ENCODE measurements around the gene NDUFA13. TPM values are rescaled to one million over a fixed set of nuclear protein-coding genes. Genes with fewer than 3 reads are reported as not detected.

NDUFA13 gene
- 100 to 1,000 TPM; 299 to 304 TPM for total RNA-seq

DNA sequence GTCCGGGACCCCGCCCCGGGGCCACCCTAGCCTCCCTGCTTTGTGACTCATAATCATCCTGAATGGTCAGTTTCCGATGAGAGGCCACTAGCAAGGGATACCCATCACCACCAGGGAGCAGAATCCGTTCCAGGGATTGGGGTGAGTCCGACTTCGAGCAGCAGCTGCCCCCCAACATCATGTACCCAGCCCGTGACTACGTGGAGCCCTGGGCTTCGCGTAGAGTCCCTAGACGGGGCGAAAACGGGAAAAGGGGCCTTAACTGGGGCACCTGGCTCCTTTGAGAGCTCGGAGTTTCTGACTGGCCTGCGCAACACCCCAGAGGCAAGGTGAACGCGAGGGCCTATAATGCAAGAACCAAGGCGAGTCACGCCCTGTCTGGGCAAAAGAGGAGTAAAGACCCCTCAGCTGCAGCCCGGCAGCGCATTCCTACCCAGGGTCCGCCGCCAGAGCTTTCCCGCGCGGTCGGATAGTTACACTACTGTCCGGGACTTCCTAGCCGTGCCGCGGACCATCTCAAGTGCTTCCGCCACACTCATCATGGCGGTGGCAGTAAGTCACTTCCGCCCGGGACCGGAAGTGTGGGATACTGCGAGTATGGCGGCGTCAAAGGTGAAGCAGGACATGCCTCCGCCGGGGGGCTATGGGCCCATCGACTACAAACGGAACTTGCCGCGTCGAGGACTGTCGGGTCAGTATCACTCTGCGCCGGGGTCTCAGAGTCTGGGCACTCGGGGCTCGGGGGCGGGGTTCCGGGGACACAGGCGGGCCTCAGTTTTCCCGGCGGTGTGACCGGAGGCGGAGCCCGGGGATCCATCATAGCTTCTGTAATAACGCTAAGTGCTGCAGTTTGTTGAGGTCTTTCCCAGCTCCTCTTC is at the start of gene NDUFA13:
Gene NDUFA13, plus strand, starts transcription at position 584 of the 878 bp plus-strand sequence. Its CDS starts 14 bp downstream, at position 598.

DNA sequence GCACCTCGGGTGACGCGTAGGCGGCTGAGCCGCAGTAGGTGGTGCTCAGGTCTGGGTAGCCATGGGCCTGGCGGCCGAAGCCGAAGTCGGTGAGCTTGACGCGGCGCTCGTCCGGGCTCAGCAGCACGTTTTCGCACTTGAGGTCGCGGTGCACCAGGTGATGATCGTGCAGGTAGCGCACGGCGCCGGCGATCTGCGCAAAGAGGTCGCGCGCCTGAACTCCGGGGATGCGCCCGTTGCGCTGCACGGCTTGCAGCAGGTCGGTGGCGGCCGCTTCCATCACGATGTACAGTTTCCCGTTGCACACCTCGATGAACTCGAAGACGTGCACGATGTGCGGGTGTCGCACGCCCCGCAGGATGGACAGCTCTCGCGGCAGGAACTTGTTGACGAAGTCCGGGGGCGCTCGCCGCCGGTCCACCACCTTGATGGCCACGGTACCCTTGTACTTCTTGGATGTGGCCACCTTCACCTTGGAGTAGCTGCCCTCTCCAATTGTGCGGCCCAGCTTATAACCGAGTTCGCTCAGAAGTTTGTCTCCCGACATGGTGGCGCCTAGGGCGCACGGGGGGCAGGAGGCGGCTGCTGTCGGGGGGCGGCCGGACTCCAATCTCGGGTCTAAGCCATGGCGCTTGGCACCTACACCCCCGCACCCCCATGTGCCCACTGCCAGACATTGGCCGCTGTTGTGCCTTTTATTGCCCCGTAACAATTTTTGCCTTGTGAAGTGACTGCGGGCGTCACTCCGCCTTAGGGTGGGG is 964 bp upstream of the NDUFA13 start, which contains the start of gene TSSK6:
Gene TSSK6, minus strand, starts transcription at position 668 of the 761 bp plus-strand sequence. Its CDS starts 121 bp downstream, at position 547.

DNA sequence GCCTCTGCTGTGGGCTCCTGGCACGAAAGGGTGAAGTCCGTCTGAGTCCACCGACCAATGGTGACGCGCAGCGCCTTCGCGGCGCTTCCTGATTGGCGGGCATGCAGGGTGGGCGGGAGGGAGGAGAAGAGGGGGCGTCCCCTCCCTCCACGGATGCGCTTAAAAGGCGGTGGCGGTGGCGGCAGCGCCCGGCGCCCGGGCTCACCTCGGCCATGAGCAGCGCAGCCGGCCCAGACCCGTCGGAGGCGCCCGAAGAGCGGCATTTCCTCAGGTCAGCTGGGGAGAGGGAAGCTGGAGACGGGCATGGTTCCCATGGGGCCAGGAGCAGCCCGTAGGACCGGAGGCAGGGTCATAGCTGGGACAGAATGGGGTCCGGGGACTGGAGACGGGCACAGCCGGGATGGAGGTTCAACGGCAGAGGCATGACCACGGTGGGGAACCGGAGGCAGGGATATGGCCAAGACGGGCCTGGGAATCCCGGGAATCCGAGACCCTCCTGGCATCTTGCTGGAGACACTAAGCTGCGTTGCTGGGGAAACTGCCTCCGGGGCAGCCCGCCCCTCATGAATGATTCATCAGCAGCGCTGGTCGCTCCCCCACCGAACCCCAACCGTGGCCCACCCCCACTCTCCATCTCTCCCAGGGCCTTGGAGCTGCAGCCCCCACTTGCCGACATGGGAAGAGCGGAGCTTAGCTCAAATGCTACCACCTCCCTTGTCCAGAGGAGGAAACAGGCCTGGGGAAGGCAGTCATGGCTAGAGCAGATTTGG is 12.9 kb downstream of the NDUFA13 start, which contains the start of gene YJEFN3:
Gene YJEFN3, plus strand, starts transcription at position 191 of the 770 bp plus-strand sequence. Its CDS starts 22 bp downstream, at position 213.

DNA sequence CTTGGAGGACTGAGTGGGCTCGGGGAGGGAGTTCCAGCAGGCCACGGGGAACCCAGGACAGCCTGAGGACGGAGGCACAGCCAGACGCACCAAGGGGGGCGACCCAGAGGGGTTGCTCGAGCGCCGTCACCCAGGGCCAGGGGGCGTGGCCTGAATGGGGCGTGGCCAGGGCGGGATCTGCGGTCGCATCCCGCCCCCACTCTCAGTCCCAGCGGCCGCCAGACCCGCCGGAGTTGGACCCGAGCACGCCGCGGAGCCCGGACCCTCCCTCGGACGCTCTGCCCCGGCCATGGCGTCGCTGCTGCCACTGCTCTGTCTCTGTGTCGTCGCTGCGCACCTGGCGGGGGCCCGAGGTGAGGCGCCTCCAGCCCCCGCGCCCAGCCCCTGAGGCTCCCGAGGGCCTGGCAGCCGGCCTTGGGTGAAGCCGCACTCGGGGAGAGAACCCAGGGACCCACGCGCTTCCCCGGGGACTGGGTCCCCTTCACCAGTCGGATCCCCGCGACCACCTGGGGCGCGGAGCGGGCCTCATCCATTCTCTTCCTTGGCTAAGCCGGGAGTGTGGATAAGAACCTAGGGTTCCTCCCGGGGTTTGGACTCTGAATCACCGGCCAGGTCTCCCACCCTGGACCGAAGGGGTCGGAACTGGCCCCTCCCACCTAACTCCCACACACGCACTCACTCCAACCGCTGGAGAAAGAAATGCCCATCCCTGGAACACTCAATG is 22.2 kb downstream of the NDUFA13 start, which contains the start of gene CILP2:
Gene CILP2, plus strand, starts transcription at position 205 of the 724 bp plus-strand sequence. Its CDS starts 85 bp downstream, at position 290.

Other genes with a start within 250 kb of the NDUFA13 start
- not detected for gene TM6SF2, start 242.9 kb upstream of the NDUFA13 start, total RNA-seq
- gene SUGP1, start 195.7 kb upstream of the NDUFA13 start, total RNA-seq = 10 to 100 TPM; 63.3 to 71.0 TPM
- gene MAU2, start 195.4 kb upstream of the NDUFA13 start, total RNA-seq = 10 to 100 TPM; 76.9 to 83.5 TPM
- gene GATAD2A, start 110.5 kb upstream of the NDUFA13 start, total RNA-seq = 100 to 1,000 TPM; 130 to 139 TPM
- 1 to 10 TPM; 4.7 to 6.5 TPM for gene TSSK6, start 677 bp upstream of the NDUFA13 start, total RNA-seq
- gene YJEFN3, start 12.7 kb downstream of the NDUFA13 start, total RNA-seq = 10 to 100 TPM in 1 of 2 experiments, 1 to 10 TPM in 1; 7.8 to 10.5 TPM
- under 1 TPM; 0.10 to 0.17 TPM for gene CILP2, start 22.0 kb downstream of the NDUFA13 start, total RNA-seq
- gene PBX4, start 102.5 kb downstream of the NDUFA13 start, total RNA-seq = 10 to 100 TPM; 26.2 to 27.4 TPM
- 10 to 100 TPM; 42.1 to 44.8 TPM for gene LPAR2, start 112.0 kb downstream of the NDUFA13 start, total RNA-seq
- gene GMIP, start 127.4 kb downstream of the NDUFA13 start, total RNA-seq = 100 to 1,000 TPM; 107 to 111 TPM
- gene ATP13A1, start 147.5 kb downstream of the NDUFA13 start, total RNA-seq = 10 to 100 TPM; 81.8 to 93.7 TPM
- 100 to 1,000 TPM; 121 to 129 TPM for gene ZNF101, start 152.6 kb downstream of the NDUFA13 start, total RNA-seq
- gene ZNF14, start 216.9 kb downstream of the NDUFA13 start, total RNA-seq = 1 to 10 TPM; 9.2 to 9.5 TPM